Measurements from ENCODE around the gene HACD3. TPM values are rescaled to one million over a fixed set of nuclear protein-coding genes. Genes with fewer than 3 reads are reported as not detected.
"Not testable (repeated sequence)": the region's sequence is repeated elsewhere in the genome, so short reads cannot be mapped to it uniquely, and the experiment has no call there.

Gene HACD3
- total RNA-seq, 4 donors from 2014 or later, result 31.3 to 50.9 (median 36.9) TPM

DNA sequence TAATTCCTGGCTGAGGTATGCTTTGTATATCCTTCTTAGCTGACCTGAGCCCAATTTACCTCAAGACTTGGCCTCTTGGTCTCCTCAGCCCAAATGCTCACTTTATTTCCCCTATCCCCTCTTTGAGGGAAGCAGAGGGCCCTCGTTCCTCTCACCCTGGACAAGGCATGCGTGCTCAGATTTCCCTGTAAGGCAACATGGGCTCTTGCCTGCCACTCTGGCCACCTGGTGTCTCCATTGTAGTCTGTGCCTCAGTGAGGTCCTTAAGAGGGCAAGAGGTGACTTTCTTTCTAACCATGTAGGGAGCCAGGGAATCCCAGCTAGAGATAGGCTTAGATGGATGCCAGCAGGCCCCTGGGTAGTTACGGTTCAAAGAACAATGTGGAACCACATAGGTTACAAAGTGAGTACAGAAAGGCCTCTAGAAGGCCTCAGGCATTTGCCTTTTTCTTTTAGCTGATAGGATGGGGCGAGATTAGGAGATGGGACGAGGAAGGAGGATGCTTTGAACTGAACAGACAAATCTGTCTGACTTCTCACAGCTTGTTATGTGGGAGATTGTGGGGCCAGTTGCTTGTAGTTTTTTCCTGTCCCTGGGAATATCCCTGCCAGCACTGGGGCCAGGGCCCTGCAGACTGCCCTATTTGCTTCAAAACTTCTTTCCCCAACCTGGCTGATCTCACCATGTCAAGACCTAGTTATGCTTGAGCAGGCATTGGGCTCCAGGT, 81.8 kb downstream of the HACD3 start:
- TF ChIP-seq, protein P1, sequence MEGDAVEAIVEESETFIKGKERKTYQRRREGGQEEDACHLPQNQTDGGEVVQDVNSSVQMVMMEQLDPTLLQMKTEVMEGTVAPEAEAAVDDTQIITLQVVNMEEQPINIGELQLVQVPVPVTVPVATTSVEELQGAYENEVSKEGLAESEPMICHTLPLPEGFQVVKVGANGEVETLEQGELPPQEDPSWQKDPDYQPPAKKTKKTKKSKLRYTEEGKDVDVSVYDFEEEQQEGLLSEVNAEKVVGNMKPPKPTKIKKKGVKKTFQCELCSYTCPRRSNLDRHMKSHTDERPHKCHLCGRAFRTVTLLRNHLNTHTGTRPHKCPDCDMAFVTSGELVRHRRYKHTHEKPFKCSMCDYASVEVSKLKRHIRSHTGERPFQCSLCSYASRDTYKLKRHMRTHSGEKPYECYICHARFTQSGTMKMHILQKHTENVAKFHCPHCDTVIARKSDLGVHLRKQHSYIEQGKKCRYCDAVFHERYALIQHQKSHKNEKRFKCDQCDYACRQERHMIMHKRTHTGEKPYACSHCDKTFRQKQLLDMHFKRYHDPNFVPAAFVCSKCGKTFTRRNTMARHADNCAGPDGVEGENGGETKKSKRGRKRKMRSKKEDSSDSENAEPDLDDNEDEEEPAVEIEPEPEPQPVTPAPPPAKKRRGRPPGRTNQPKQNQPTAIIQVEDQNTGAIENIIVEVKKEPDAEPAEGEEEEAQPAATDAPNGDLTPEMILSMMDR (IDR thresholded peaks at IDR 0.05), result no peak
- DNase-seq (ENCODE audit: low spot score), result no peak
- no peak for ATAC-seq (ENCODE audit: low FRiP score)

DNA sequence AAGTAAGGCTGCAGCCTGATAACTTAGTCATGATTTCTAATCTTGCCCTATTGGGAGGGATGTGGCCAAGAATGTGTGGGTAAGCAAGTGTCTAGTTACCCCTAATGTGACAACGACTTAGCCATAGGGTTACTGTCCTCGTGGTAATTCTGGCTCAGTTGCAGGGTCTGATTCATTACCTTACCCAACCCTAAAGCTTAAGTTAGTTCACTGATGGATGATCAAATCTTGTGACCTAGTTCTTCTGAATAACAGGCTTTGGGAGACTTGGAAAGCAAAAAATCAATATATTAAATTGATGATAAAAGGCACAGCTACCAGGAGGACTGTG, 82.3 kb downstream of the HACD3 start:
- DNase-seq (ENCODE audit: low spot score), result no peak
- TF ChIP-seq, protein P1 (IDR thresholded peaks at IDR 0.05), result no peak
- no peak for ATAC-seq (ENCODE audit: low FRiP score)

DNA sequence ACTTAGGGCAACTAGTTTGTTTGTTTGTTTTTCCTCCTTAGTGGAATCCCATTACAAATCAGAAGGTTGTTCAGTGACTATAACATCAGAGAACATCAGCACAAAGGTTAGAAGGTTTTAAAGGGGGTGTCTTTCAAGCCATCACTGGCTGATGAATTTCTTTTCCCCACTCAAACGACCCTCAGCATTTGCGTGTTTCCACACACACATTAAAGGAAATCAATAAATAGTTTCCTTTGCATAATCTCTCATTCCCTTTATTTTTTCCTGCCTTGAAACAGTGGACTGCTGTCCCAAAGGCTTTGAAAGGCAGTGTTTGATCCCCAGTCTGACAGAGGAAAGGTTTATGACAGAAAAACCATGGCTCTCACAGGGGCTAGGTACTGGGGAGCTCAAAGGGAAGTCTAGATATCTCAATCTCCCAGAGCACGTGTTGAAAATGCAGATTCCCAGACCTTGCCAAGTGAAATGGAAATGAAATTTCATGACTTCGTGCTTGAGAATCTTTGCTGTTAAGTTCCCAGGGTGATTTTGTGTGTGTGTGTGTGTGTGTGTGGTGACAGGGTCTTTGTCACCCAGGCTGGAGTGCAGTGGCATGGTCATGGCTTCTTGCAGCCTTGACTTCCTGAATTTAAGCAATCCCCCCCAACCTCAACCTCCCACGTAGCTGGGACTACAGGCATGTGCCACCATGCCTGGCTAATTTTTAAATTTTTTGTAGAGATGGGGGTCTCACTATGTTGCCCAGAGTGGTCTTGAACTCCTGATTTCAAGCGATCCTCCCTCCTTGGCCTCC, 82.9 kb downstream of the HACD3 start:
- TF ChIP-seq, protein P1 (IDR thresholded peaks at IDR 0.05), result no peak
- DNase-seq (ENCODE audit: low spot score) (no peak), ATAC-seq (ENCODE audit: low FRiP score) (no peak)

DNA sequence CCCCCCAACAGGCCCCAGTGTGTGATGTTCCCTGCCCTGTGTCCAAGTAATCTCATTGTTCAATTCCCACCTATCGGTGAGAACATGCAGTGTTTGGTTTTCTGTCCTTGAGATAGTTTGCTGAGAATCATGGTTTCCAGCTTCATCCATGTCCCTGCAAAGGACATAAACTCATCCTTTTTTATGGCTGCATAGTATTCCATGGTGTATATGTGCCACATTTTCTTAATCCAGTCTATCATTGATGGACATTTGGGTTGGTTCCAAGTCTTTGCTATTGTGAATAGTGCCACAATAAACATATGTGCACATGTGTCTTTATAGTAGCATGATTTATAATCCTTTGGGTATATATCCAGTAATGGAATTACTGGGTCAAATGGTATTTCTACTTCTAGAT, 85.6 kb downstream of the HACD3 start:
- not testable (repeated sequence) for ATAC-seq (ENCODE audit: low FRiP score); DNase-seq (ENCODE audit: low spot score)

DNA sequence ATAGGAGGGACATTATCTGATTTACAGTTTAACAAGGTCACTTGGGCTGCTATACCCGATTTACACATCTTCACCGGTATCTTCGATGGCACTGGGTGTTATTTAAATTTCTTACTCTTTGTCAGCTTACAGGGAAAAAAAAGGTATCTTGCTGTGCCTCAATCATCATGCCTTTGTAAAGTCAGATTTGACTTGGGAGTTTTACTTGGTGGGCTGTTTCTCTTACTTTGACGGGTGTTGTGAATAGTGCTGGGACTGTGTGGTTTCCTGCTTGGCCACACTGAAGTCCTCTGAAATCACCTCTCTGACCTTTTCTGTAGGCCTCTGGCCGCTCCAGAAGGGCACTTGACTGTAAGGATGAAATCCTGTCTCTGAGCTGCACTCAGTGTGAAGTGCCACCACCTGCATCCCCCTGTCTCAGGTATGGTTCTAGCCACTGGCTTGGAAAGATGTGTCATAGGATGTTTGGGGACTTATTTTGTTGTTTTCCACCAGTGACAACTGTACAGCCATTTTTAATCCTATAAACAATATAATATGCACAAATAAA, 88.4 kb downstream of the HACD3 start:
- DNase-seq (ENCODE audit: low spot score), result no peak
- TF ChIP-seq, protein P1 (IDR thresholded peaks at IDR 0.05), result no peak
- no peak for ATAC-seq (ENCODE audit: low FRiP score)

DNA sequence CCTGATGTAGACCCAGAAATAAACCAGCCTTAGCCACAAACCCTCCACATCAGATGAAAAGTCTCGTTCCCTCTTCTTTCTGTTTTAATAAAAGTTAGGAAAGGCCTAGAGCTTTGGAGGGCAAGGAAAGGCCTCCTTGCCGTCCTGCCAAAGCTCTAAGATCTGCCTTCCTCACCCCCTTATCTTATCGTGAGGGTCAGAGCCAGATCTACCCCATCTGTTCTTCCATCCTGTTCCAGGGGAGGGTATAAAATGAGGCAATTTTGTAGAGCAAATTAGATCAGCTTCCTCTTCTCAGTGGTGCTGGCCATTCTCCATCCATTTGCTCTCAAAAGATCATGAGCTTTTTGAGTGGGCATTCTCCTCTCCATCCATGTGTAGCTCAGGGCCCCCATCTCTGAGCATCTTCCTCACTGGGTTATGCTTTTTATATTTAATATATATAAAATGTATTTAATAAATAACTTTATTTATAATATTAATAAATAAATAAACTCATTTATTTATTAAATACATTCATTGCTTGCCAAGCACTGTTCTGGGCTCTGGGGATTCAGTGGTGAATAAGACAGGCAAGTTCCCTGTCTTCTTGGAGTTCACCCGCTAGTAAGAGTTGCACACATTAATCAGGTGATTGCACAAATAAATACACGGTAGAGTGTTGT, 89.5 kb downstream of the HACD3 start:
- ATAC-seq (ENCODE audit: low FRiP score) (no peak), DNase-seq (ENCODE audit: low spot score) (no peak)
- TF ChIP-seq, protein P1 (IDR thresholded peaks at IDR 0.05), result no peak

DNA sequence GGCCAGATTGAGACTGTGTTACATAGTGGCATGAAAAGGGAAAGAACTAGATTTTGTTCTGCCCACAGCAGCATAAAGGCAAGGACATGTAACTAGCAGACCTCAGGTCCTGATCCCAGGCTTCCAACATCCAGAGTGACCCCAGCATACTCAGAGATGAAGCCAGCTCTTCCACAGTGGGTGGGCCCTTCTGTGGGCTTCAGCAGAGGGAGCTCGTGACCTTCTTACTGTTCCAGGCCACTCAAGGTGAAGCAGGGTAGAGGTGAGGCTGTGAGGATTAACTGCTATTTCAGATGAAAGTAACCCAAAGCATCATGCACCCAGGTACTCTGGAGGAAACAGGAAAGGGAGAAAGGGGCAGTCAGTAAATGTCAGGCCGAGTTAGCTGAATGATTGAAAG, 90.6 kb downstream of the HACD3 start:
- ATAC-seq (ENCODE audit: low FRiP score) (no peak), DNase-seq (ENCODE audit: low spot score) (no peak)
- TF ChIP-seq, protein P1 (IDR thresholded peaks at IDR 0.05), result no peak
